Cardiac muscle cell (in vitro differentiated cells and primary cell): ENCODE data around the gene ZNF548. TPM values are rescaled to one million over a fixed set of nuclear protein-coding genes. Genes with fewer than 3 reads are reported as not detected.
A peak's percentile ranks its signal among the peaks of the same experiment; 100 is the strongest.

Experiments used
- DNase-seq, 2 donors: peaks; one replicate each; pipeline versions ENCODE4 v3.0.0 to v3.0.0-alpha.2; 2010 to 2017; ENCODE audit warnings: low read depth in 1 of 2, low spot score in 1 of 2
- H3K27ac ChIP-seq: fragments of 200-600 bp; sonication (generic); 2 replicates; pipeline ENCODE4 v1.5.1; 2016
- H3K27me3 ChIP-seq: fragments of 200-600 bp; sonication (generic); 2 replicates; pipeline ENCODE4 v1.6.0; 2016; ENCODE audit warnings: control low read depth
- H3K36me3 ChIP-seq: fragments of 200-600 bp; sonication (generic); 2 replicates; pipeline ENCODE4 v1.5.1; 2016; ENCODE audit warnings: control low read depth
- H3K4me1 ChIP-seq: fragments of 200-600 bp; sonication (generic); 2 replicates; pipeline ENCODE4 v1.8.1; 2017; ENCODE audit warnings: low read depth, mild to moderate bottlenecking, mixed run types
- H3K4me3 ChIP-seq: fragments of 200-600 bp; sonication (generic); 2 replicates; pipeline ENCODE4 v1.5.1; 2016; ENCODE audit warnings: mild to moderate bottlenecking
- H3K9me3 ChIP-seq: fragments of 200-600 bp; sonication (generic); 2 replicates; pipeline ENCODE4 v1.5.1; 2017; ENCODE audit warnings: low read depth, mild to moderate bottlenecking, control low read depth
- CTCF ChIP-seq: IDR thresholded peaks from 2 replicates; pipeline ENCODE4 v1.5.1; 2012; ENCODE audit warnings: low read depth, mild to moderate bottlenecking, low read length
- polyA plus RNA-seq: library from polyadenylated mRNA; unstranded; fragments of >200 nt; fragmentation: Nextera tagmentation; extraction: Ambion mirVana; gene quantifications from 2 replicates; pipeline ENCODE4 v1.2.1, GENCODE V29; 2016
- total RNA-seq: library from RNA; depleted of rRNA; stranded (reverse); fragments of >200 nt; gene quantifications from 2 replicates; pipeline ENCODE4 v1.2.3, GENCODE V29; 2016

The ZNF548 gene
- total and polyA plus RNA-seq, 2 experiments from 2014 or later = 11.4 to 37.9 TPM

GRCh38 chr19:57434386-57435061 lies 44.9 kb downstream of the ZNF548 start:
- no peak for DNase-seq
- Histone ChIP-seq H3K4me1 (peaks cover 14% of the 10 kb centered on the region), H3K9me3 (no peaks in the 10 kb centered on the region), H3K4me3 (peak overlapping the region; percentile 68), H3K27ac (no peak overlapping the region), H3K36me3 (no peaks in the 10 kb centered on the region), H3K27me3 (no peaks in the 10 kb centered on the region)
- TF ChIP-seq CTCF = no peak

DNA sequence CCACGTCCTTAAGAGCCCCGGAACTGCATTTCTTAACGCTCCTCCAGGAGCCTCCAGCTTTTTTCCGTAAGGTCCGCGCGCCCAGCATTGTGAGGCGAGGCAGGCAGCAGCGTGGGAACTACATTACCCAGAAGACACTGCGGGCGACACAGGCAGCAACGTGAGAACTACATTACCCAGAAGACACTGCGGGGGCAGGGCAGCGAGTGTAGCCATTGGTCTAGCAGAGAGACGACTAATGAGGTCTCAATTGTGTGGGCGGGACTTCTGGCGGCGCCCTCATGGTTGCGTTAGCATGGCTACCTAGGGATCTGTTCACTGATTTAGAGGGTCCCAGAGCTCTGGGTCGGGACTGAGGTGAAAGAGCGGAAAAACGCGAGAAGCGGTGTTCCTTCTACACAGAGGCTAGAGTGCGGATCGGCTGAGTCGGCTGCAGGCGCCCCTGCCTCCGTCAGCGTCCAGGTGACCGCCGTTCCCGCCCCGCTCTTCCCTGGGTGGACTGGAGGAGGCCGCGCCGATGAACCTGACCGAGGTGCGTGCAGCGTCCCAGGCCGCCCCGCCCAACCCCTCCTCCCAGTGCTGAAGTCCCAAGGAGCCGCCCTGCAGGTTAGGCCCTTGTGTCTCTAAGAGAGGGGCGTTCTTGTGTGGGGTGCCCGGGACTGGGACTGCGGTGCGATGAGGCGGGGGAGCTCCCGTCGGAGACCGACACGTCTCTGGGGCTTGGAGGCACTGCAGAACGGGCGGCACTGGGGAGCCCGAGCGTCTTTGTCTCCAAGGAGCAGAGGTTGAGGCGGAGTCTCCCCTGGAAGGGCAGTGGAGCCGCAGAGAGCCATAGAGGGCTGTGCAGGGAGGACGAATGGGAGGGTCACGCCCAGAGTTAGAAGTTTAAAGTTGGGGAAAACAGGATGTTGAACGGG lies 45.7 kb downstream of the ZNF548 start, which contains the start of gene ZNF749:
Gene ZNF749 (plus strand): TSS at position 264 of the 917 bp plus-strand sequence. CDS start 254 bp downstream, at position 518.
- DNase-seq = peak; percentile 99
- no peaks in the 10 kb centered on the region for H3K27me3 ChIP-seq
- no peaks in the 10 kb centered on the region for H3K36me3 ChIP-seq
- TF ChIP-seq CTCF = no peak
- H3K27ac ChIP-seq = peak within 1 kb of the TSS; percentile 47
- H3K4me1 ChIP-seq = peaks cover 14% of the 10 kb centered on the region
- no peaks in the 10 kb centered on the region for H3K9me3 ChIP-seq
- peak within 1 kb of the TSS; percentile 68 for H3K4me3 ChIP-seq

DNA sequence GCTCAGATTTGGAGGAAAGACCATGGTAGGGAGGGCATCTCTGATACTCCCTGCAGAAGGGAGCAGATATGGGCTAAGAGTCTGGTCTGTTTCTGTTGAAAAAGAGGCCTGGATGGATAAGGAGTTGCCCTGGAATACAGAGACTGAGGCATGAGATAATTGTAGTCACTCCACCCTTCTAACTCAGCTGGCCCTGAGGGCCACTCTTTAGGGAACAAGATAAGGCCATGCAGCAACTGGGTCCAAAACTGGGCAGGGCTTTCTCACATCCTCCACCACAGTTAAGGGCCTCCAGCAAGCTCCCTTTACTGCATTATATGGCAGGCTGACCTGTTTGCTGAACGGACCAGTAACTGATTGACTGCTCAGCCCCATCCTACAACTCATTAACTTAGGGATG lies 46.8 kb downstream of the ZNF548 start:
- Histone ChIP-seq H3K27ac (peak overlapping the region; percentile 47), H3K27me3 (no peaks in the 10 kb centered on the region), H3K4me1 (peaks cover 14% of the 10 kb centered on the region), H3K4me3 (peak overlapping the region; percentile 68), H3K36me3 (no peaks in the 10 kb centered on the region), H3K9me3 (no peaks in the 10 kb centered on the region)
- TF ChIP-seq CTCF = no peak
- no peak for DNase-seq

GRCh38 chr19:57437931-57438330 lies 48.3 kb downstream of the ZNF548 start:
- TF ChIP-seq CTCF = no peak
- H3K27ac ChIP-seq = no peak overlapping the region
- no peaks in the 10 kb centered on the region for H3K27me3 ChIP-seq
- H3K36me3 ChIP-seq = no peaks in the 10 kb centered on the region
- DNase-seq = no peak
- peaks cover 22% of the 10 kb centered on the region for H3K4me1 ChIP-seq
- H3K9me3 ChIP-seq = no peaks in the 10 kb centered on the region
- H3K4me3 ChIP-seq = no peak overlapping the region

GRCh38 chr19:57438925-57439324 lies 49.3 kb downstream of the ZNF548 start:
- no peak for TF ChIP-seq CTCF
- DNase-seq = no peak
- H3K36me3 ChIP-seq = no peaks in the 10 kb centered on the region
- H3K4me1 ChIP-seq = peaks cover 22% of the 10 kb centered on the region
- no peak overlapping the region for H3K4me3 ChIP-seq
- no peaks in the 10 kb centered on the region for H3K9me3 ChIP-seq
- H3K27me3 ChIP-seq = no peaks in the 10 kb centered on the region
- H3K27ac ChIP-seq = no peak overlapping the region
